IPS-11a (cell line): ENCODE results near the gene DIP2C.
"Not testable (repeated sequence)": the region's sequence is repeated elsewhere in the genome, so short reads cannot be mapped to it uniquely, and the experiment has no call there.

Source experiments
- H3K4me3 ChIP-seq: one replicate; pipeline ENCODE4 v1.5.1; 2013; ENCODE audit warnings: low read depth, low read length, control low read depth

The DIP2C gene

GRCh38 chr10:584497-585290, 104.8 kb downstream of the DIP2C start:
- H3K4me3 ChIP-seq: not testable (repeated sequence)

GRCh38 chr10:583433-583832, 106.0 kb downstream of the DIP2C start:
- no peak overlapping the region for H3K4me3 ChIP-seq

GRCh38 chr10:581776-582330, 107.6 kb downstream of the DIP2C start:
- no peak overlapping the region for H3K4me3 ChIP-seq

- no peak overlapping the region for H3K4me3 ChIP-seq
Observed at GRCh38 chr10:580778-581177, 108.7 kb downstream of the DIP2C start.

- H3K4me3 ChIP-seq: no peak overlapping the region
Observed at GRCh38 chr10:576130-576465, 113.4 kb downstream of the DIP2C start.

- no peak overlapping the region for H3K4me3 ChIP-seq
Observed at GRCh38 chr10:575402-576129, 113.9 kb downstream of the DIP2C start.

GRCh38 chr10:572696-573095, 116.8 kb downstream of the DIP2C start:
- H3K4me3 ChIP-seq: no peak overlapping the region

GRCh38 chr10:571688-572451, 117.6 kb downstream of the DIP2C start:
- H3K4me3 ChIP-seq: no peak overlapping the region

GRCh38 chr10:571166-571565, 118.3 kb downstream of the DIP2C start:
- H3K4me3 ChIP-seq: no peak overlapping the region

- no peak overlapping the region for H3K4me3 ChIP-seq
Observed at GRCh38 chr10:570628-571163, 118.8 kb downstream of the DIP2C start.

- no peak overlapping the region for H3K4me3 ChIP-seq
Observed at GRCh38 chr10:569961-570627, 119.4 kb downstream of the DIP2C start.

GRCh38 chr10:568848-569247, 120.6 kb downstream of the DIP2C start:
- no peak overlapping the region for H3K4me3 ChIP-seq

GRCh38 chr10:567869-568268, 121.6 kb downstream of the DIP2C start:
- H3K4me3 ChIP-seq: no peak overlapping the region

GRCh38 chr10:566241-566885, 123.1 kb downstream of the DIP2C start:
- H3K4me3 ChIP-seq: no peak overlapping the region

GRCh38 chr10:565676-566075, 123.8 kb downstream of the DIP2C start:
- H3K4me3 ChIP-seq: no peak overlapping the region

- no peak overlapping the region for H3K4me3 ChIP-seq
Observed at GRCh38 chr10:565146-565545, 124.3 kb downstream of the DIP2C start.

GRCh38 chr10:563827-564226, 125.6 kb downstream of the DIP2C start:
- H3K4me3 ChIP-seq: no peak overlapping the region

- no peak overlapping the region for H3K4me3 ChIP-seq
Observed at GRCh38 chr10:562142-562541, 127.3 kb downstream of the DIP2C start.

- H3K4me3 ChIP-seq: no peak overlapping the region
Observed at GRCh38 chr10:561721-562120, 127.7 kb downstream of the DIP2C start.

GRCh38 chr10:560314-560992, 129.0 kb downstream of the DIP2C start:
- no peak overlapping the region for H3K4me3 ChIP-seq
